BLaER1 (cell line): Measurements from ENCODE around the gene SLC39A2.

ENCODE experiments used
- H3K27ac ChIP-seq: shearing (Covaris generic); formaldehyde crosslinking; 2 replicates; pipeline ENCODE4 v1.8.1; 2022
- H3K27me3 ChIP-seq: shearing (Covaris generic); formaldehyde crosslinking; 2 replicates; pipeline ENCODE4 v1.8.1; 2022
- H3K36me3 ChIP-seq: shearing (Covaris generic); formaldehyde crosslinking; 2 replicates; pipeline ENCODE4 v1.8.1; 2022
- H3K4me1 ChIP-seq: shearing (Covaris generic); formaldehyde crosslinking; 2 replicates; pipeline ENCODE4 v1.8.1; 2022
- H3K4me2 ChIP-seq: shearing (Covaris generic); formaldehyde crosslinking; 2 replicates; pipeline ENCODE4 v1.8.1; 2022
- H3K4me3 ChIP-seq: shearing (Covaris generic); formaldehyde crosslinking; 2 replicates; pipeline ENCODE4 v1.8.1; 2022
- H3K9ac ChIP-seq: shearing (Covaris generic); formaldehyde crosslinking; 2 replicates; pipeline ENCODE4 v1.8.1; 2022
- H3K9me3 ChIP-seq: shearing (Covaris generic); formaldehyde crosslinking; 2 replicates; pipeline ENCODE4 v1.8.1; 2022
- H4K20me1 ChIP-seq: shearing (Covaris generic); formaldehyde crosslinking; 2 replicates; pipeline ENCODE4 v1.8.1; 2022
- Cebpa-rat ChIP-seq: shearing (Covaris generic); IDR thresholded peaks from 2 replicates; pipeline ENCODE4 v1.8.1; 2022

SLC39A2 gene

DNA sequence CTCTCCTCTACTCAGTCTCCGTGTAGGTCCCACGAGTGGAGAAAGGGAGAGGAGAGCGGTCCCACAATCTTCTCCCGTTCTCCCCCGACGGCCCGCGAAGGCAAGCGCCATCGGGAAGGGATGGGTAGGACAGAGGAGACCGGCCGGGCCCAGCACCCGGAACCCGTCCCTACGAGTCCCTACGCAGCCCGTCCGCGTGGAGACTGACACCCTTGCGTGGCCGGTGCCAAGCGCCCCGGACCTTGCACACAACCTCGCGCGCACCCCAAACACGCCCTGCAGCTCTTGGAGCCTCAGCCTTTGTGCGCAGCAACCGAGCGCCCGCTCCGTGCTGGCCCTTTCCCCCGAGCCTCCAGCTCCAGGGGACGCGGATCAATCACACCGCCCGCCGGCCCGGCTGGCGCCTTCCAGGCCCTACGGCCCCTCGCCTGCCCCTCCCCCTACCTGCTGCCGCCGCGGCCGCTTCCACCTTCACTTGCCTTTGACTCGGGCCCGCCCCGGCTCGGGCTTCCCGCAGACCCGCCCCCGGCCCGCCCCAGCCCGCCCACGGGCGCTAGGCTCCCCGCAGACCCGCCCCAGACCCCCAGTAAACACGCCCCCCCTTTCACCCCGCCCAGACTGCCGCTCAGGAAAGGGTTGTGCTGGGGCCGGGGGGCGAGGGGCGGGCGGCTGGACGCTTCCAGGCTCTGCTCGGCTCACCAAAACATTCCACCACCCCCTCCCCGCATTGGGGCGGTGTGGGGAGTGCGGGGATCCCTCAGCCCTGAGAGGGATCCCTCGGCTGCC lies 25.7 kb downstream of the SLC39A2 start, which contains the start of gene NDRG2:
Gene NDRG2, minus strand, starts transcription at position 477 of the 786 bp plus-strand sequence. CDS start 1,746 bp downstream, outside the sequence.
- Histone ChIP-seq H3K27me3 (no peaks in the 10 kb centered on the region), H3K9me3 (no peaks in the 10 kb centered on the region), H4K20me1 (no peaks in the 10 kb centered on the region), H3K27ac (peak within 1 kb of the TSS; percentile 73), H3K4me3 (peak within 1 kb of the TSS; percentile 78), H3K4me1 (peaks cover 30% of the 10 kb centered on the region), H3K36me3 (0 out of 2 replicates have a peak, but pooled peaks cover 6% of the 10 kb centered on the region), H3K4me2 (peak within 1 kb of the TSS; percentile 94), H3K9ac (peak within 1 kb of the TSS; percentile 82)
- TF ChIP-seq Cebpa-rat: no peak

DNA sequence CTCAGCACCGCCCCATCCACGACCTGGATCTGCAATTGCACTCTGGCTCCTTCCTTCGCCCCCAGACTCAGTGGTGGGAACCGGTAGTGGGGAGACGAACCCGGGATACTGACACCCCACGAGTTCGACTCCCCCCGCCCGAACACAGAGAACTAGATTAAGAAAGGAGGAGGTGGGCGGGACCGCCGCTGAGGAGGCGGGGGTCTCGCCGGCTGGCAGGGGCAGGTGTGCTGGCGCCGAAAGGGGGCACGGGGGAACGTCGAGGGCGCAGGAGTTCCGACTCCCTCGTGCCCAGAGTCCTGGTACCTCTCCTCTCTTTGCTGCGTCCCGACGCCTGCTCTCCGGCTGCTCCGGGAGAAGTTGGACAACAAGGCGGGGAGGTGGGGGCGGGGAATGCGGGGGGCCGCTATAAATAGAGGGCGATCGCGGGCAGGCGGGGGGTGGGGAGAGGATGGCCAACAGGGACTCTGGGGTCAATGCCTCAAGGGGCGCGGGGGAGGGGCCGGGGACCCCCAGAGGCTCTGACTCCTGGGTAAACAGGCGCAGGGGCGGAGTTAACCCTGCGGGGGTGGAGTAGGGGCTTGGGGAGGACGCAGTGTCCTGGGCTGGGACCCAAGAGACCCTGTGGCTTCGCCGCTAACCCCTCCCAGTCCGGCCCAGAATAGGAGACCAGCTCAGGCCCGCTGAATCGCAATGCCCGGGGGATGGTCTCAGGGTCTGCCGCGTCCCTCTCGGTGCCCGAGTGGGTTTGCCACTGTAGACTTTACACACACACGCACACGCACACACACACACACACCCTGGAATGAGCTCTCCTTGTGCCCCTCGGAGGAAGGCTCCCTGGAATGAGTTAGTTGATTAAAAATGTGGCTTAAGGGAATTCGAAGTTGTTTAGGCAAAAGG lies 26.5 kb downstream of the SLC39A2 start:
- H3K4me2 ChIP-seq: peak overlapping the region; percentile 94
- peak overlapping the region; percentile 53 for H3K9ac ChIP-seq
- H3K4me3 ChIP-seq: peak overlapping the region; percentile 78
- H3K36me3 ChIP-seq: 0 out of 2 replicates have a peak, but pooled peaks cover 6% of the 10 kb centered on the region
- no peaks in the 10 kb centered on the region for H3K27me3 ChIP-seq
- H3K9me3 ChIP-seq: no peaks in the 10 kb centered on the region
- H3K27ac ChIP-seq: no peak overlapping the region
- no peak for TF ChIP-seq Cebpa-rat
- peaks cover 30% of the 10 kb centered on the region for H3K4me1 ChIP-seq
- H4K20me1 ChIP-seq: no peaks in the 10 kb centered on the region

DNA sequence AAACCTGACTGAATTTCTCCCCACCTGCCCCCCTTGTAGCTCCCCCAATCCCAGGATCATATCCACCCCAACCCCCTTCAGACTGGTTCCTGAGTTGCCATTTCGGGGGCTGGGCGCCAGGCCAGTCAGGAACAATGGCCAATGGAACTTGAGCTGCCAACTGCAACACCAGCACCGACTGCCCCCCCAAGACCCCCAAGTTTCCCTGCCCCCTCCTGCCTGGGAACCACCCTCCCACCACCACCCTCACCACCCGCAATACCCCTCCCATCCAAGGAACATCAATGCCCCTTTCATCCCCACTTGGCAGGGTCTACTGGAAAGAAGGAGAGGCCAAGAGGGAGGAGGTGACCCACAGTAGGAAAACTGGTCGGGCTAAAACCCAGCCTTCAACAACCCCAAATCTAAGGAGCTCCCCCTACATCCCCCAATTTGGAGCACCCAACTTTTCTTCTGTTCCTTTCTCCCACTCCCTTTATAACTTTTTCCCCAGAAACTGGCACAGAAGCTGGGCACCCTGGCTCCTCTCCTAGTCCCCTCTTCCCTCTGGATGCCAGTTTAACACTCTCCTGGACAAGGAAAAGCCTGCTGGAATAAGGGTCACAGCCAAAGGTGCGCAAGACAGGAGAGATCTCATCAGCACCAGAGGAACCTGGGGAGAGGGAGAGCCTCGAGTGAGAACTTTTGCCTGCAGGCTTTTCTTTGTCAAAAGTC lies 27.3 kb downstream of the SLC39A2 start:
- H3K4me3 ChIP-seq: no peak overlapping the region
- H4K20me1 ChIP-seq: no peaks in the 10 kb centered on the region
- H3K36me3 ChIP-seq: 0 out of 2 replicates have a peak, but pooled peaks cover 2% of the 10 kb centered on the region
- TF ChIP-seq Cebpa-rat: no peak
- no peaks in the 10 kb centered on the region for H3K9me3 ChIP-seq
- H3K27me3 ChIP-seq: no peaks in the 10 kb centered on the region
- no peak overlapping the region for H3K9ac ChIP-seq
- peaks cover 30% of the 10 kb centered on the region for H3K4me1 ChIP-seq
- no peak overlapping the region for H3K27ac ChIP-seq
- peak overlapping the region; percentile 94 for H3K4me2 ChIP-seq

DNA sequence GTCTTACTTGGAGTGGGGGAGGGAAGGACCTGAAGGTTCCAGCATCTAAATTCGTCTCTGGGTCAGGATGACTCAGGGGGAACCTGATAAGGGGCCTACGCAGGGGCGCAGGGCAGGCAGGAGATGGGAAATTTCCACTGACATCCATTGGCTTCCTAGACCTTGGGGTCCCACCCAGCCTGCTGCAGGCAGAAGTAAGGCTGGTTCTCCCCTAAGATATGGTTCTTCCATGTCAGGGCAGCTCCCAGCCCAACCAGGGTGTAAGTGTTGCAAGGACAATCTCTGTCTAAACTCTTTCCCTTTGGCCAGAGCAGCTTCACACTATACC lies 27.9 kb downstream of the SLC39A2 start:
- no peak overlapping the region for H3K27ac ChIP-seq
- H3K36me3 ChIP-seq: no peaks in the 10 kb centered on the region
- H3K4me2 ChIP-seq: no peak overlapping the region
- H3K4me3 ChIP-seq: no peak overlapping the region
- no peak for TF ChIP-seq Cebpa-rat
- H3K4me1 ChIP-seq: peaks cover 30% of the 10 kb centered on the region
- no peaks in the 10 kb centered on the region for H3K27me3 ChIP-seq
- no peak overlapping the region for H3K9ac ChIP-seq
- H4K20me1 ChIP-seq: no peaks in the 10 kb centered on the region
- no peaks in the 10 kb centered on the region for H3K9me3 ChIP-seq

DNA sequence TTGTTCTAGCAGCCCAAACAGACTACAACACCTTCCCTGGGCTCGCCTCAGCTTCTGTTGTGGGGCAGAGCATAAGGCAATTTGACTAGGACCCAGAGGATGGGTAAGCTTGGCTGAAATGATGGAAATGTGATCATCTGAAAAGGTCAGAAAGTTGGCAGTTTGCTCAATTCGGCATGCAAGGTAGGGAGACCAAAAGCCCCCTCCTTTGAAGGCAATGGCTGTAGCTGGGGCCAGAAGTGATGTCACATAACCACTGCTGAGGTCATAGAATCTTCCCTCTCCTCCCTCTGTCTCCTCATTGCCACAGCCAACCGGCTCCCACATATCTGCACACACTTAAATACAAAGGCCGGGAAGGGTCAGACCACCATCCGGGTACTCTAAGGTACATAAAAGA lies 30.8 kb downstream of the SLC39A2 start, which contains the start of gene TPPP2:
Gene TPPP2, plus strand, starts transcription at position 301 of the 400 bp plus-strand sequence. CDS start 365 bp downstream, outside the sequence.
- Histone ChIP-seq H3K27ac (no peak within 1 kb of the TSS), H3K36me3 (no peaks in the 10 kb centered on the region), H3K4me2 (no peak within 1 kb of the TSS), H3K9ac (no peak within 1 kb of the TSS), H3K9me3 (no peaks in the 10 kb centered on the region), H3K4me3 (no peak within 1 kb of the TSS), H4K20me1 (no peaks in the 10 kb centered on the region), H3K27me3 (no peaks in the 10 kb centered on the region), H3K4me1 (peaks cover 13% of the 10 kb centered on the region)
- no peak for TF ChIP-seq Cebpa-rat

DNA sequence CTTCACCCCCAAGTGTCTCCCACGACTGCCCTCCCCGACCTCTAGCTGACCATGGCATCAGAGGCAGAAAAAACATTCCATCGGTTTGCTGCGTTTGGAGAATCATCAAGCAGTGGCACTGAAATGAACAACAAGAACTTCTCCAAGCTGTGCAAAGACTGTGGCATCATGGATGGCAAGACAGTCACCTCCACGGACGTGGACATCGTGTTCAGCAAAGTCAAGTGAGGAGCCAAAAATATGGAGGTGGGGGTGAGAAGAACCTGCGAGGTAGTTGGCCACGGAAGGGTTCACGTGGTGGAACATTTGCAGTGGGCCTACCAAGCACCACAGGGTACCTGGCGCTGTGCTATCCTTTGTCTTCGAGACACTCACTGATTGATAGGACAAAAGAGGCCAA lies 31.4 kb downstream of the SLC39A2 start:
- H3K9ac ChIP-seq: no peak overlapping the region
- H4K20me1 ChIP-seq: no peaks in the 10 kb centered on the region
- H3K27me3 ChIP-seq: no peaks in the 10 kb centered on the region
- no peak overlapping the region for H3K4me3 ChIP-seq
- H3K9me3 ChIP-seq: no peaks in the 10 kb centered on the region
- H3K4me2 ChIP-seq: no peak overlapping the region
- no peak overlapping the region for H3K27ac ChIP-seq
- H3K36me3 ChIP-seq: no peaks in the 10 kb centered on the region
- H3K4me1 ChIP-seq: peaks cover 13% of the 10 kb centered on the region
- no peak for TF ChIP-seq Cebpa-rat

DNA sequence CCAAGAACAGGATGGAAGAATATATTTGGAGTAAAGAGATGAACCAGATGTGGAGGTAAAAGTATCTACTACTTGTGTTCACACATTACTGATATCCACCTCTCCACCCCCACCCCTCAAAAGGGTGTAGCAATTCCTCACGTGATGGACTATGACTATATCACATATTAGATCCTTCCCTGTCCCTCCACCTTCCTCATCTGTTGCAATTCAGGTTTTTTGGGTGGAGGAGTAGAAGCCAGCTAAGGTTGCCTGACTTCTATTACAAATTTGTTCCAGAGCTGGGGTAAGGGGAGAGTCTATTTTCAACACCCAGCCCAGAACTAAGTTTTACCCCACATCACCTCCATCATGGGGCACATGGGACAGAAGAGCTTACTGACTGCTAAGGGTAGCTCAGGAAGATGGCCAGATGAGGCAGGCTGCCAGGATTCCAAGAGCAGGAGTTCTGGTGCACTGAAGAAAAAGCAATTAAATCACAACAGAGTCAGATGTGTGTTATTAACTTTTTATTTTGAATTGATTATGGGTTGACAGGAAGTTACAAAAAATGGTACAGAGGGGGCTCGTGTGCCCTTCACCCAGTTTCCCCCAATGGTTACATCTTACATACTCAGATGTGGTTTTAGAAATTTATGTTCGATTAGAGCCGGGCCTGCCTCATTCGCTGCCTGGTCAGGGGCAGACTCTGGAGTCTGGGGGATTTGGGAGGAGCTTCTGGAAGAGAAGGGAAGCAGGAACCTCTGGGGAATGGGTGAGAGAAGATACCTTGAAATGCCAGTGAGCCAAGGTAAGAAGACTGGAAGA lies 33.4 kb downstream of the SLC39A2 start:
- Histone ChIP-seq H3K27ac (no peak overlapping the region), H3K4me2 (no peak overlapping the region), H3K36me3 (no peaks in the 10 kb centered on the region), H4K20me1 (no peaks in the 10 kb centered on the region), H3K4me3 (no peak overlapping the region), H3K9me3 (no peaks in the 10 kb centered on the region), H3K9ac (no peak overlapping the region), H3K27me3 (no peaks in the 10 kb centered on the region), H3K4me1 (no peaks in the 10 kb centered on the region)
- no peak for TF ChIP-seq Cebpa-rat

DNA sequence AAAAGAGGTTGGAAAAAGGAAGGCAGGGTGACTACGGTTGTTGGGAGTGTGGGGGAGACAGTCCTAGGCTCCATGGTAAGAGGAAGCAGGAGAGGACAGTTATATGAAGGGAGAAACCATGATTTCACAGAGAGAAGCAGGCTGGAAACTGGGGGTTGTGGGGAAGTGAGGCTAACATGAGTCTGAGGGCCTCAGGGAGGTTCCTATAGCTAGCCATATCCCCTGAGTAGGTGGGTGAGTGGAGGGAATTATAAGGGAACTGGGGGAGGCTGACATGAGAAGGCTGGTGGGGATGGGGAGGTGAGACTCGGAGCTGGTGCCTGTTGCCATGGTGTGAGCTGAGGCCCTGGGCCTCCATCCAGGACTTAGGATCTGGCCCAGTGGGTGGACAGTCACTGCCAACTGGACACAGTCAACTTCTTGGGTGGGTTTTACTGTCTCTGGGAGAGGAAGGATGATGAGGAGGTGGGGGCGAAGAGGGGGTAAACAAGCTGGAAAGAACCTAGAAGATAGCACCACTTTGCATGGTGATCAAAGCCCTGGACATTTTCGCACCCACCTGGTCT lies 34.1 kb downstream of the SLC39A2 start:
- Histone ChIP-seq H3K36me3 (no peaks in the 10 kb centered on the region), H3K4me3 (no peak overlapping the region), H3K27me3 (no peaks in the 10 kb centered on the region), H3K9me3 (no peaks in the 10 kb centered on the region), H4K20me1 (no peaks in the 10 kb centered on the region), H3K4me1 (no peaks in the 10 kb centered on the region), H3K27ac (no peak overlapping the region), H3K9ac (no peak overlapping the region), H3K4me2 (no peak overlapping the region)
- no peak for TF ChIP-seq Cebpa-rat
